Activated CD4-positive, alpha-beta T cell treated with anti-CD3 and anti-CD28 coated beads for 36 hours (primary cell): ENCODE data around the gene PSMD3. TPM values are rescaled to one million over a fixed set of nuclear protein-coding genes. Genes with fewer than 3 reads are reported as not detected.

Experiments used
- ATAC-seq: fragments of 200-7000 bp; cut with Tn5 transposase; one replicate; pipeline ENCODE4 v1.10.0; 2021; ENCODE audit warnings: mild to moderate bottlenecking, moderate library complexity
- CTCF ChIA-PET: fragments of 350-600 bp; sonication (Branson Sonifier 250); formaldehyde crosslinking; loops from one replicate; lab custom pipeline; 2021; ENCODE audit warnings: antibody characterized with exemption; lab: Charles Lee
- POLR2A ChIA-PET: fragments of 350-600 bp; sonication (Branson Sonifier 250); formaldehyde crosslinking; loops from one replicate; lab custom pipeline; 2021; ENCODE audit warnings: antibody characterized with exemption, inconsistent platforms; lab: Charles Lee
- DNase-seq: peaks from one replicate; pipeline ENCODE4 v3.0.0-alpha.2; 2020
- H3K27ac Mint-ChIP-seq: one replicate; pipeline ENCODE4 v1.8.0; 2021; ENCODE audit warnings: mixed read lengths
- H3K27me3 Mint-ChIP-seq: one replicate; pipeline ENCODE4 v1.8.0; 2021; ENCODE audit warnings: mixed read lengths
- H3K36me3 Mint-ChIP-seq: one replicate; pipeline ENCODE4 v1.8.0; 2021; ENCODE audit warnings: low read depth, mixed read lengths
- H3K4me1 Mint-ChIP-seq: one replicate; pipeline ENCODE4 v1.8.0; 2021; ENCODE audit warnings: mixed read lengths
- H3K4me3 Mint-ChIP-seq: one replicate; pipeline ENCODE4 v1.8.0; 2021; ENCODE audit warnings: mild to moderate bottlenecking, moderate library complexity, mixed read lengths
- H3K9me3 Mint-ChIP-seq: one replicate; pipeline ENCODE4 v1.8.0; 2021; ENCODE audit warnings: low read depth, mixed read lengths
- intact Hi-C, 2 experiments: fragments of 100-400 bp; cut with DNase I in 1 of 2; cut with micrococcal nuclease in 1 of 2; formaldehyde crosslinking; loops; one replicate each; pipeline versions ENCODE4 v1.14.2 to v1.15.1; 2022 to 2024; cut with DNase I, micrococcal nuclease
- total RNA-seq, 2 experiments: library from RNA; stranded (reverse); gene quantifications; one replicate each; pipeline ENCODE4 v1.2.3, GENCODE V29; 2021

Gene PSMD3
- total RNA-seq, 2 experiments from 2014 or later: 141 to 146 TPM

- Mint-ChIP-seq H3K27ac (no peak overlapping the region), H3K36me3 (peaks cover 45% of the 10 kb centered on the region), H3K9me3 (no peaks in the 10 kb centered on the region), H3K4me3 (no peak overlapping the region), H3K4me1 (peaks cover 22% of the 10 kb centered on the region), H3K27me3 (no peaks in the 10 kb centered on the region)
- no peak for DNase-seq
- ChIA-PET POLR2A (no interaction called here), CTCF (interaction anchor here (0.7 kb wide), 1 partner anchor 10 kb away, joined by 3 read pairs; no protein-coding TSS in a partner anchor)
- ATAC-seq: no peak
- intact Hi-C loops: no loop called here
Observed at GRCh38 chr17:40022961-40023541, 42.4 kb downstream of the PSMD3 start.

- H3K36me3 Mint-ChIP-seq: peaks cover 49% of the 10 kb centered on the region
- ChIA-PET POLR2A (no interaction called here), CTCF (interaction anchor here (0.5 to 0.7 kb wide), 4 partner anchors 24 to 1908 kb away, joined by 3 to 4 read pairs (median 3); no protein-coding TSS in a partner anchor)
- H3K27me3 Mint-ChIP-seq: no peaks in the 10 kb centered on the region
- no peak overlapping the region for H3K27ac Mint-ChIP-seq
- no peak for DNase-seq
- H3K9me3 Mint-ChIP-seq: no peaks in the 10 kb centered on the region
- intact Hi-C loops: no loop called here
- no peak for ATAC-seq
- peaks cover 22% of the 10 kb centered on the region for H3K4me1 Mint-ChIP-seq
- H3K4me3 Mint-ChIP-seq: no peak overlapping the region
Observed at GRCh38 chr17:40023590-40024292, 43.1 kb downstream of the PSMD3 start.

GRCh38 chr17:40024901-40025300 lies 44.3 kb downstream of the PSMD3 start:
- Mint-ChIP-seq H3K9me3 (no peaks in the 10 kb centered on the region), H3K4me3 (no peak overlapping the region), H3K4me1 (peaks cover 22% of the 10 kb centered on the region), H3K36me3 (peaks cover 56% of the 10 kb centered on the region), H3K27me3 (no peaks in the 10 kb centered on the region), H3K27ac (no peak overlapping the region)
- ChIA-PET CTCF (interaction anchor here (0.6 to 4.2 kb wide), 8 partner anchors 10 to 139 kb away, joined by 3 to 77 read pairs (median 4); partner anchors contain the start of genes CSF3 and GSDMA), POLR2A (no interaction called here)
- DNase-seq (no peak), ATAC-seq (no peak)
- intact Hi-C loops: loop anchor here in 1 of 2 experiments (5.0 kb wide), 1 partner anchor 52 kb away; no protein-coding TSS in a partner anchor

- CTCF ChIA-PET: interaction anchor here (0.6 to 4.2 kb wide), 13 partner anchors 11 to 172 kb away, joined by 3 to 77 read pairs (median 4); partner anchors contain the start of genes CSF3, GSDMA and NR1D1
- DNase-seq: no peak
- H3K27ac Mint-ChIP-seq: no peak overlapping the region
Observed at GRCh38 chr17:40025559-40025958, 45.0 kb downstream of the PSMD3 start.

GRCh38 chr17:40025991-40026815 lies 45.6 kb downstream of the PSMD3 start:
- CTCF ChIA-PET: interaction anchor here (0.6 to 4.2 kb wide), 20 partner anchors 11 to 281 kb away, joined by 3 to 77 read pairs (median 4); partner anchors contain the start of genes CSF3, MED24 and NR1D1
- POLR2A ChIA-PET: interaction anchor here (0.7 kb wide), 1 partner anchor 14 kb away, joined by 4 read pairs; no protein-coding TSS in a partner anchor
- Mint-ChIP-seq H3K36me3 (peaks cover 58% of the 10 kb centered on the region), H3K4me3 (no peak overlapping the region), H3K27ac (no peak overlapping the region), H3K27me3 (no peaks in the 10 kb centered on the region), H3K9me3 (no peaks in the 10 kb centered on the region), H3K4me1 (peaks cover 22% of the 10 kb centered on the region)
- intact Hi-C loops: loop anchor here in 1 of 2 experiments (5.0 kb wide), 1 partner anchor 51 kb away; no protein-coding TSS in a partner anchor
- DNase-seq (peak; percentile 58), ATAC-seq (peak; percentile 27)

More at GRCh38 chr17:40025559-40025958, 45.0 kb downstream of the PSMD3 start:
- H3K27me3 Mint-ChIP-seq: no peaks in the 10 kb centered on the region
- intact Hi-C loops: loop anchor here in 1 of 2 experiments (5.0 kb wide), 1 partner anchor 52 kb away; no protein-coding TSS in a partner anchor
- no peak for ATAC-seq
- H3K4me3 Mint-ChIP-seq: no peak overlapping the region
- peaks cover 56% of the 10 kb centered on the region for H3K36me3 Mint-ChIP-seq
- POLR2A ChIA-PET: interaction anchor here (0.7 kb wide), 1 partner anchor 14 kb away, joined by 4 read pairs; no protein-coding TSS in a partner anchor
- H3K9me3 Mint-ChIP-seq: no peaks in the 10 kb centered on the region
- peaks cover 22% of the 10 kb centered on the region for H3K4me1 Mint-ChIP-seq

- Mint-ChIP-seq H3K36me3 (peaks cover 52% of the 10 kb centered on the region), H3K9me3 (no peaks in the 10 kb centered on the region), H3K27me3 (no peaks in the 10 kb centered on the region), H3K4me1 (peaks cover 22% of the 10 kb centered on the region), H3K27ac (no peak overlapping the region), H3K4me3 (no peak overlapping the region)
- CTCF ChIA-PET: interaction anchor here (0.6 to 4.2 kb wide), 33 partner anchors 8 to 675 kb away, joined by 3 to 77 read pairs (median 4); partner anchors contain the start of genes CSF3 and MED24
- POLR2A ChIA-PET: no interaction called here
- intact Hi-C loops: loop anchor here (1.0 to 5.0 kb wide), 3 partner anchors 14 to 405 kb away; no protein-coding TSS in a partner anchor
- ATAC-seq (peak; percentile 94), DNase-seq (peak; percentile 86)
Observed at GRCh38 chr17:40026816-40027613, 46.4 kb downstream of the PSMD3 start.

GRCh38 chr17:40027614-40028012 lies 47.0 kb downstream of the PSMD3 start:
- H3K36me3 Mint-ChIP-seq: peaks cover 48% of the 10 kb centered on the region
- CTCF ChIA-PET: interaction anchor here (0.6 to 4.2 kb wide), 28 partner anchors 9 to 675 kb away, joined by 3 to 77 read pairs (median 4); partner anchors contain the start of genes CSF3 and MED24
- ATAC-seq (no peak), DNase-seq (no peak)
- intact Hi-C loops: loop anchor here (1.0 to 5.0 kb wide), 3 partner anchors 14 to 405 kb away; no protein-coding TSS in a partner anchor
- H3K9me3 Mint-ChIP-seq: no peaks in the 10 kb centered on the region
- no peak overlapping the region for H3K27ac Mint-ChIP-seq
- no peak overlapping the region for H3K4me3 Mint-ChIP-seq
- POLR2A ChIA-PET: no interaction called here
- peaks cover 22% of the 10 kb centered on the region for H3K4me1 Mint-ChIP-seq
- H3K27me3 Mint-ChIP-seq: no peaks in the 10 kb centered on the region

GRCh38 chr17:40028595-40028994 lies 48.0 kb downstream of the PSMD3 start:
- ATAC-seq (no peak), DNase-seq (no peak)
- Mint-ChIP-seq H3K36me3 (peaks cover 43% of the 10 kb centered on the region), H3K27me3 (no peaks in the 10 kb centered on the region), H3K4me3 (no peak overlapping the region), H3K9me3 (no peaks in the 10 kb centered on the region), H3K4me1 (peaks cover 22% of the 10 kb centered on the region), H3K27ac (no peak overlapping the region)
- intact Hi-C loops: loop anchor here in 1 of 2 experiments (5.0 kb wide), 1 partner anchor 49 kb away; no protein-coding TSS in a partner anchor
- CTCF ChIA-PET: interaction anchor here (0.6 to 2.0 kb wide), 6 partner anchors 19 to 140 kb away, joined by 3 to 11 read pairs (median 4); no protein-coding TSS in a partner anchor
- POLR2A ChIA-PET: no interaction called here

GRCh38 chr17:40031706-40032105 lies 51.1 kb downstream of the PSMD3 start:
- Mint-ChIP-seq H3K9me3 (no peaks in the 10 kb centered on the region), H3K27ac (no peak overlapping the region), H3K27me3 (no peaks in the 10 kb centered on the region), H3K4me1 (peaks cover 5% of the 10 kb centered on the region), H3K4me3 (no peak overlapping the region), H3K36me3 (peaks cover 23% of the 10 kb centered on the region)
- ChIA-PET CTCF (interaction anchor here (0.7 to 1.4 kb wide), 3 partner anchors 16 to 393 kb away, joined by 3 to 6 read pairs (median 4); partner anchors contain the start of gene CSF3), POLR2A (no interaction called here)
- intact Hi-C loops: no loop called here
- DNase-seq (no peak), ATAC-seq (no peak)
